Myocyte (in vitro differentiated cells): ENCODE results near the gene FKBP1A. TPM values are rescaled to one million over a fixed set of nuclear protein-coding genes. Genes with fewer than 3 reads are reported as not detected.
"Not testable (repeated sequence)": the region's sequence is repeated elsewhere in the genome, so short reads cannot be mapped to it uniquely, and the experiment has no call there.

Source experiments
- DNase-seq: peaks from one replicate; pipeline ENCODE4 v3.0.0-alpha.2; 2012; ENCODE audit warnings: low read depth
- total RNA-seq: library from RNA; depleted of rRNA; stranded (reverse); fragments of >200 nt; gene quantifications from 2 replicates; pipeline ENCODE4 v1.2.3, GENCODE V29; 2014

FKBP1A gene
- total RNA-seq, 1 donor from 2014 or later: 146 TPM

- DNase-seq: no peak
Measured at GRCh38 chr20:1367479-1367878, 25.4 kb downstream of the FKBP1A start.

GRCh38 chr20:1364106-1364505 lies 28.7 kb downstream of the FKBP1A start:
- DNase-seq: no peak

GRCh38 chr20:1363522-1363921 lies 29.3 kb downstream of the FKBP1A start:
- peak; percentile 40 for DNase-seq

- DNase-seq: peak; percentile 68
Measured at GRCh38 chr20:1362484-1362883, 30.4 kb downstream of the FKBP1A start.

DNA sequence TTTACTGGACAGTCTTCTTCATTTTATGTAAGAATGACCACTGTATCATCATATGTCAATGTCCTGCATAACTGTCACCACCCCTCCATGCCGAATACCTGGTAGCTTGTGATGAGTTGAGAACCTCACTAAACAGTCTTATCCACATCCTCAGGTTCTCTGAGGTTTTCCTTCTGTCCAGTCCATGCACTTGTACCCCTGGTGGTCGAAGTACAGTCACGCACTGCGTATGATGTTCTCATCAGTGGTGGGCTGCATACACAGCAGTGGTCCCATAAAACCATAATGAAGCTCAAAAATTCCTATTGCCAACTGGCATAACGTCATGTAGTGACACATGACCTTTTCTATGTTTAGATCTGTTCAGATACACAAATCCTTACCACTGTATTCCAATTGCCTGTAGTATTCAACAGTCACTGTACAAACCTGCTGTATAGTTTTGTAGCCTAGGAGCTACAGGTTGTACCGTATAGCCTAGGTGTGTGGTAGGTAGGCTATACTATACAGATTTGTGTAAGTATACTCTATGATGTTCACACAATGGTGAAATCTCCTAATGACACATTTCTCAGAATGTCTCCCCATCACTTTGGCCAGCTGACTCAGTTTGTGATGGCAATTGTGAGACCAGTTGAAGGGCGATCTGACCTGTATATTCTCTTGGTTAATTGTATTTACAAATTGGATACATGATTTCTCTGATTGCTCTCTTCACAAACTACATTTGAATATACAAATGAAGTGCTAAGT lies 32.6 kb downstream of the FKBP1A start:
- no peak for DNase-seq

DNA sequence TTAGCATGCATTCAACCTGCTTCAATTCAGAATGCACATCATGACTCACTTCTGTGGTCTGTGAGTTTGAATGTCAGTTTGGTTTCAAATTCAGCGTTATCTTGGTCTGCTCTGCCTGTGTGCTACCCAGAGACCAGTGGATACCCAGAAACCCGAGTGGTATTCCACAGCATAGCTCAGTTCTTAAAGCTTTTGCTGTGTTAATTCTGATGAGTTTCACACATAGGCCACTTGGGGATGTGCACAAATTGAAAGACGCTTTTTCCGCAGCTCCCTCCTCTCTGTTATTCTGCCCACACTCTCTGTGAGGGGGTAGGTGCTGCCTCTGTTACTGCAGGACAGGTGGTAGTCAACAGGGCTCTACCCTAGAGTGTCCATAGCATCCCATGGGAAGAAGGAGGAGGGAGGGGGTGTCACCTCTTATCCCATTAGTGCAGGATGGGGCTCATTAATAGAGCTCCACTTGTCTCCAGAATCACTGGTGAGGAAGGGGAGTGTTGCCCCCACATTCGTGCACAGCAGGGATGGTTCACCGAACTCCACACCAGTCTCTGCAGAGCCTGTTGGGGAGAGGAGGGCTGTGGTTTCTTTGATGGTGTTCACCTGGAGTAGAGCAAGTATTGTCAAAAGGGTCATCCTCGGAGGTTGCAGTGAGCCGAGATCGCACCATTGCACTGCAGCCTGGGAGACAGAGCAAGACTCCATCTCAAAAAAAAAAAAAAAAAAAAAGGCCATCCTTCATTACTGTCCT lies 34.8 kb downstream of the FKBP1A start:
- peak; percentile 40 for DNase-seq

- DNase-seq: no peak
Measured at GRCh38 chr20:1353956-1354355, 38.9 kb downstream of the FKBP1A start.

GRCh38 chr20:1346315-1346969 lies 46.4 kb downstream of the FKBP1A start:
- no peak for DNase-seq

GRCh38 chr20:1345756-1346093 lies 47.1 kb downstream of the FKBP1A start:
- no peak for DNase-seq

DNA sequence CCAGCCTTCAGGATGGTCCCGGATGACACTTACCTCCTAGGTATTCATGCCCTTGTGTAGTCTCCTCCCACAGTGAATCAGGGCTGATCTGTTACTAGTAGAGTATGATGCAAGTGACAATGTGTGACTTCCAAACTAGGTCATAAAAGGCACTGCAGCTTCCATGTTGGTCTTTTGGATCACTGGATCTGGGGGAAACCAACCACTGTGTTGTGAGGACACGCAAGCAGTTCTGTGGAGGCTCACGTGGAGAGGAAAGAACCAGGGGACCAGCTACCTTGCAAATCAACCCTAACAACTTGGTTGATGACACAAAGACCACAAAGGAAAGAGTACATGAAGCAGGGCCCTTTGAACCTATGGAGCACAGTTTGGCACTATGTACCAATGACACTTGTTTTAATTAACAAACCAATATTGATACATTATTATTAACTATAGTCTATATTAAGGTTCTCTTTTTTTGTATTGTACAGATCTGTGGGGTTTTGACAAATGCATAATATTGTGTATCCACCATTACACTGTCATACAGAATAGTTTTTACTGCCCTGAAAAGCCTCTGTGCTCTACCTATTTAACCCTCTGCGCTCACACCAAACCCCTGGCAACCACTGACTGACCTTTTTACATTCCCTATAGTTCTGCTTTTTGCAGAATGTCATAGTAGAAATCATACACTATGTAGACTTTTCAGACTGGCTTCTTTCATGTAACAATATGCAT lies 47.7 kb downstream of the FKBP1A start:
- DNase-seq: no peak

DNA sequence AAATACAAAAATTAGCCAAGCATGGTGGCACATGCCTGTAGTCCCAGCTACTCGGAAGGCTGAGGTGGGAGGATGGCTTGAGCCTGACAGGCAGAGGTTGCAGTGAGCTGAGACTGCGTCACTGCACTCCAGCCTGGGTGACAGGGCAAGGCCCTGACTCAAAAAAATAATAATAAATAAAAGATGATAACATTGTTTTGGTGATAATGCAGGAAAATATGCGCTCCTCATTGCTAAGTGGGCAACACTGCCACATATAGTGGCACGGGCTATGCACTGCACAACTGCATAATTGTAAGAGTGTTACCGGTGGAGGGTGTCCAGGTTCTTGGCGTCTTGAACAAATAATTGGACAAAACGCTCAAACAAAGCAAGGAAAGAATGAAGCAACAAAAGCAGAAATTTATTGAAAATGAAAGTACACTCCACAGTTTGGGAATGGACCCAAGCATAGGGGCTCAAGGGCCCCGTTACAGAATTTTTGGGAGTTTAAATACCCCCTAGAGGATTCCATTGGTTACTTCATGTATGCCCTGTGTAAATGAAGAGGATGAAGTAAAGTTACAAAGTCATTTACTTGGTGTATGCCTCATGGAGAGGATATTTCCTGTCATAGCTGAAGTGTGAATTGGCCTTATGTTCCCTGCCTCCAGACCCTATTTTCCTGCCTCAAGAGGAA lies 49.3 kb downstream of the FKBP1A start:
- DNase-seq: not testable (repeated sequence)

GRCh38 chr20:1341561-1342265 lies 51.1 kb downstream of the FKBP1A start:
- peak; percentile 84 for DNase-seq

DNA sequence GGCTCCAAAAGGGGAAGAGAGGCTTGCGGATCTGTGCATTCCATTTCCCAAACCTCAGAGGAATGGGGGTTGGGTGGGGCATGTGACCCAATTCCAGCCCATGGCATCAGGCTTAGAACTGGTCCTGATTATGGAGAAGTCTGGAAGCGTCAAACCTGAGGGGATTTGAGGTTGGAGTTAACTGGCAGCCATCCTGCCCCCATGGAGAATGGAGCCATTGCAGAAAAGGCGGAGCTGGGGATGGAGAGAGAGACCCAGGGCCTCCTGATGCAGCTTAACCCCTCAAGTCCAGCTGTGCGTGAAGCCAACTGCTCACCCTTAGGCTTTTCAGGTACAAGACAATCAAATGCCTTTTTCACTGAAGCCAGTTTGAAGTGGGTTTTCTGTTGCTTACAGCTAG lies 54.1 kb downstream of the FKBP1A start:
- no peak for DNase-seq

DNA sequence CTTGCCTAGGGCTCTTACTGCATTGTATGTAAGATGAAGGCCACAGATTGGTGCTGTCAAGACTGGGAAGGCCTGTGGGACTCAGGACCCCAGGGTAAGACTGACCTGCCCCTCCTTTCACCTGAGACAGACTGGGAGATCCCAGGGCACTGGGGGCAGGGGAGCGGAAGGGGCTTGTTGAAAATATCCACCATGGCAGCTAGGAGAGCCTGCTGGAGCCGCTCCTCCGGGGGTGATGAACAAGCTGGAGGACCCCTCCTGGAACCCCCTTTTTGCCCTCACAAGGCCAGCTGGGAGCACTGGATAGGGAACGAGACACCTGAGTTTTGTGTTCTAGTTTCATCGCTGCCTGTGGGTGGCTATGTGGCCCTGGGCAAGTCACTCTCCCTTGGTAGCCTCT lies 54.8 kb downstream of the FKBP1A start:
- no peak for DNase-seq

DNA sequence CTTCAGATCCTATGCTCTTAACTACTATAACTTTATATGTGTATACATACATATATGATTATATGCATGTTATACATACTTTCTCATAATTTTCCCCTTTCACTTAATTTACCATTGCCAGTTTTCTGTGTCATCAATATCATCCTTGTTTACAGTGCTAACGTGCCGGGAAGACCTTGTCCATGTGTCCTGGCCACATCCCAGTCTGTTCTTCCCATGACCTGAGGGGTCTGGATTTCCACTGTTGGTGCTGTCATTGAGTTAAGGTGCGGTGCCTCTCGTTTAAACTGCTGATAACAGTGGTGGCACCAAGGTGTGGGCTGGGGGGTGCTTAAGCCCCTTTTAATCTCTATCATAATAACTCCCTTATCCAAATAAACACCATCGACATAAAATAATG lies 55.4 kb downstream of the FKBP1A start:
- DNase-seq: no peak

DNA sequence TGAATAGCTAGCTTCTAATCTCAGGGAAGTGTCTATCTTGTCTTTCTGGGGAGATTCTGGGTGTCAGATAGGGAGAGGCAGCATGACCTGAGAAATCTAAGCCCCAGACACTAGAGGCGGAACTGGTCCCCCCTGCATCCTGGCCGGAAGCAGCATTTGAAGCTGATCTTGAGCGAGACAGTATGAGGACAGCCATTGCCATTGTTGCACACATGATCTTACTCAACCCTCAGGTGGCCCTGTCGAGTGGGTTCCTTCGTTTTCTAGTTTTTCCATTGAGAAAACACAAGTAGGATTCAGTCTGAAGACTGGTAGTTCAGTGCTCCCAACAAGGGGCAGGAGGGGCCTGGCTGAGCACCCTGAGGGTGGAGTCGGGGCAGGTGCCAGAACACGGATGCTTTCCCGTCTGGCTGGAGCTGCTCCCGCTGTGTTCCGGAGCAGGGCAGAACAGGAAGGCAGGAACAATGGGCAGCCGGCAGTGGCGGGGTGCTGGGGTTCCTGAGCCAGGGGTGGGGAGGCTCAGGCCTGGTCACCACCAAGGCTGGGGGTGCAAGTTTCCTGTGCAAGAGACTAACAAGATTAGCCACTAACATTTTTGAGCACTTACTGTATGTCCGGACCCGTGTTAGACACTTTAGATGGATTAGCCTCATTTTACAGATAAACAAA lies 56.0 kb downstream of the FKBP1A start:
- DNase-seq: no peak

DNA sequence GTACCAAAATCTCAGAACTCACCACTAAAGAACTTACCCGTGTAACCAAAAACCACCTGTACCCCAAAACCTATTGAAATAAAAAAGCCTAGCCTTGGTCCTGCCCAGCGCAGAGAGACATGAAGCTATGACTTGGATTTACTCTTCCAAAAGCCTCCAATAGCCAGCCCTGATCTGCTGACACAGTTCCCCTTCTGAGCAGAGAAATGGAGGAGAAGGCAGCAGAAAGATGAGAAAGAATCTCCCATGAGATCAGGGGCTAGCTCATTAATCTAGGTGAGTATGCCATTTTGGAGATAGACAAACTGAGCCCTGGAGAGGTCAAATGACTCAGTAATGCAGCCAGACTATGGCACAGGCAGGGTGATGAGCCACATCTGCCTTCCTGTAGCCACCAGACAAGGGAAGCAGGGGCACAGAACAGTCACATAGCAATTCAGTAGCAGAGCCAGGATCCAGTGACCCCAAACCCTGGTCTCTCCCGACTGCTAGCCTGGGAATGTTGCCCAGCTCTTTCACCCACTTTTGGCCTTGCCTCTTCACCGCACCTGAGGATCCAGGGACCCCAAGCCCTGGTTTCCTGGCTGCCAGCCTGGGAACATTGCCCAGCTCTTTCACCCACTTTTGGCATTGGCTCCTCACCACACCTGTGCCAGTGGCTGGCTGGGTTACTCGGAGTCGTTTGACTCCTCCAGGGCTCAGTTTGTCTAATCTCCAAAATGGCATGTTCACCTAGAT lies 56.7 kb downstream of the FKBP1A start:
- DNase-seq: no peak

GRCh38 chr20:1334761-1335160 lies 58.1 kb downstream of the FKBP1A start:
- DNase-seq: peak; percentile 40

DNA sequence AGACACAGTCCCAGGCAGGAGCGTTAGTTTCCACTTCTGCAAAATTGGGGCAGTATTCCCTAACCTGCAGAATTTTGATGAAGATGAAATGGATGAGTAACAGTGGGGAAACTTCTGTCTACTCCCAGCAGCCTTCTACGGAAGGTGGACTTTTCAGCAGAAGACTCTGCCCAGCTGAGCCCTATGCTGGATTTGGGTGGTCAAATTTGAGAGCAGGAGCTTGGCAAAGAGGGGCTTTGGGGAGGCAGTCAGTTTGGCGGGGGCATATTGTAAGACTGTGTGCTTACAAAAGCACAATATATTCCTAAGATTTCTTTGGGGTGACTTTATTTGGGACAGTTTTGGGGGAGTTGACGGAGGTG lies 58.5 kb downstream of the FKBP1A start:
- DNase-seq: no peak
